GM03348 (cell line): Measurements from ENCODE around the gene PGM3.
"Not testable (repeated sequence)": the region's sequence is repeated elsewhere in the genome, so short reads cannot be mapped to it uniquely, and the experiment has no call there.

Experiments used
- DNase-seq: peaks from one replicate; pipeline ENCODE4 v3.0.0; 2012; ENCODE audit warnings: low spot score

Gene PGM3

GRCh38 chr6:83192871-83193746, at the start of gene PGM3, which contains the start of gene RWDD2A:
Gene PGM3 (minus strand): TSS chr6:83193265. CDS start chr6:83191012, 2,253 bp downstream.
Gene RWDD2A (plus strand): TSS chr6:83193357. CDS start chr6:83194452, 1,095 bp downstream.
- peak; percentile 98 for DNase-seq

GRCh38 chr6:83231146-83231545, 38.1 kb upstream of the PGM3 start:
- DNase-seq, result peak; percentile 32

GRCh38 chr6:83226517-83226916, 33.5 kb upstream of the PGM3 start:
- no peak for DNase-seq

- peak; percentile 37 for DNase-seq
These were observed 28.9 kb upstream of the PGM3 start for GRCh38 chr6:83221889-83222479.

- no peak for DNase-seq
These were observed 28.2 kb upstream of the PGM3 start for GRCh38 chr6:83221276-83221675.

GRCh38 chr6:83220121-83220520, 27.1 kb upstream of the PGM3 start:
- DNase-seq, result no peak

GRCh38 chr6:83218646-83219045, 25.6 kb upstream of the PGM3 start:
- no peak for DNase-seq

- peak; percentile 15 for DNase-seq
These were observed 23.7 kb upstream of the PGM3 start for GRCh38 chr6:83216806-83217205.

- DNase-seq, result peak; percentile 64
These were observed 22.3 kb upstream of the PGM3 start for GRCh38 chr6:83215131-83216047.

- no peak for DNase-seq
These were observed 9.0 kb upstream of the PGM3 start for GRCh38 chr6:83202031-83202430.

GRCh38 chr6:83199863-83200225, 6.8 kb upstream of the PGM3 start:
- DNase-seq, result peak; percentile 43

- DNase-seq, result no peak
These were observed 6.3 kb upstream of the PGM3 start for GRCh38 chr6:83199173-83199862.

GRCh38 chr6:83198486-83199172, 5.6 kb upstream of the PGM3 start:
- peak; percentile 45 for DNase-seq

GRCh38 chr6:83193747-83194566, 892 bp upstream of the PGM3 start:
- peak; percentile 80 for DNase-seq

- DNase-seq, result peak; percentile 28
These were observed 609 bp downstream of the PGM3 start for GRCh38 chr6:83192456-83192855.

- DNase-seq, result not testable (repeated sequence)
These were observed 1.1 kb downstream of the PGM3 start for GRCh38 chr6:83191974-83192373.

- no peak for DNase-seq
These were observed 2.4 kb downstream of the PGM3 start for GRCh38 chr6:83190626-83191025.

GRCh38 chr6:83188501-83188900, 4.6 kb downstream of the PGM3 start:
- no peak for DNase-seq

- DNase-seq, result no peak
These were observed 8.0 kb downstream of the PGM3 start for GRCh38 chr6:83185096-83185495.
